GM12874 (cell line): Measurements from ENCODE around the gene EHBP1.

Experiments used
- CTCF ChIP-seq: IDR thresholded peaks from 2 replicates; pipeline ENCODE4 v1.5.1; 2011; ENCODE audit warnings: low read depth, mild to moderate bottlenecking, control low read depth, low read length, moderate library complexity; ENCODE audit not compliant: insufficient read depth

The EHBP1 gene

GRCh38 chr2:62727259-62727867 lies 21.9 kb downstream of the EHBP1 start:
- no peak for TF ChIP-seq CTCF

- TF ChIP-seq CTCF, result no peak
Observed at GRCh38 chr2:62727876-62728566, 22.5 kb downstream of the EHBP1 start.

GRCh38 chr2:62731275-62731674 lies 25.8 kb downstream of the EHBP1 start:
- TF ChIP-seq CTCF, result no peak

GRCh38 chr2:62732262-62732777 lies 26.8 kb downstream of the EHBP1 start:
- no peak for TF ChIP-seq CTCF

- TF ChIP-seq CTCF, result no peak
Observed at GRCh38 chr2:62733546-62733945, 28.0 kb downstream of the EHBP1 start.

GRCh38 chr2:62736899-62737559 lies 31.5 kb downstream of the EHBP1 start:
- TF ChIP-seq CTCF, result no peak
